Peyer's patch (tissue), 4 donors: ENCODE data around the gene FGGY. TPM values are rescaled to one million over a fixed set of nuclear protein-coding genes. Genes with fewer than 3 reads are reported as not detected.

ENCODE experiments used
- DNase-seq, 3 donors: peaks; one replicate each; pipeline ENCODE4 v3.0.0-alpha.2; 2017 to 2019
- H3K27ac ChIP-seq, 4 donors: fragments of 200-600 bp; sonication (generic); one replicate each; pipeline ENCODE4 v1.5.1; 2016 to 2019
- H3K27me3 ChIP-seq, 2 donors: fragments of 200-600 bp; sonication (generic); one replicate each; pipeline ENCODE4 v1.5.1; 2019
- H3K36me3 ChIP-seq, 3 donors: fragments of 200-600 bp; sonication (generic); one replicate each; pipeline ENCODE4 v1.5.1; 2016 to 2019
- H3K4me1 ChIP-seq, 4 donors: fragments of 200-600 bp; sonication (generic); one replicate each; pipeline ENCODE4 v1.5.1; 2016 to 2019
- H3K4me3 ChIP-seq, 4 donors: fragments of 200-600 bp; sonication (generic); 1 replicate in 3 of 4; 2 replicates in 1 of 4; pipeline ENCODE4 v1.5.1; 2016 to 2019; ENCODE audit warnings: mild to moderate bottlenecking in 1 of 4
- H3K9me3 ChIP-seq, 4 donors: fragments of 200-600 bp; sonication (generic); one replicate each; pipeline ENCODE4 v1.5.1; 2016 to 2019; ENCODE audit warnings: mild to moderate bottlenecking in 1 of 4
- CTCF ChIP-seq, 6 experiments: fragments of 450-650 bp in 4 of 6; fragments of 200-600 bp in 2 of 6; sonication (generic) in 1 of 6; IDR thresholded peaks; one replicate each; pipeline ENCODE4 v1.5.1; 2017 to 2019; ENCODE audit warnings: antibody characterized with exemption in 6 of 6, mild to moderate bottlenecking in 3 of 6, moderate library complexity in 1 of 6
- POLR2A ChIP-seq, 2 donors: fragments of 450-650 bp; IDR thresholded peaks; one replicate each; pipeline ENCODE4 v1.5.1; 2017; ENCODE audit warnings: antibody characterized with exemption in 2 of 2, mild to moderate bottlenecking in 2 of 2, moderate library complexity in 2 of 2
- total RNA-seq, 4 donors: library from RNA; depleted of rRNA; stranded (reverse); fragments of >200 nt; gene quantifications; one replicate each; pipeline ENCODE4 v1.1.0, GENCODE V29; 2016

The FGGY gene
- total RNA-seq, 4 donors from 2014 or later = 18.9 to 102 (median 33.6) TPM

- no peak for TF ChIP-seq POLR2A (IDR thresholded peaks at IDR 0.05)
- TF ChIP-seq CTCF (IDR thresholded peaks at IDR 0.05) = no peak
- H3K4me3 ChIP-seq = no peak overlapping the region
These were observed 13.1 kb downstream of the FGGY start for GRCh38 chr1:59309795-59310548.

GRCh38 chr1:59310549-59311250 is 13.8 kb downstream of the FGGY start:
- Histone ChIP-seq H3K27me3 (no peaks in the 10 kb centered on the region), H3K27ac (no peak overlapping the region), H3K36me3 (no peaks in the 10 kb centered on the region), H3K4me3 (no peak overlapping the region), H3K4me1 (peaks cover 0 to 3% (median 0%) of the 10 kb centered on the region in 4 donors), H3K9me3 (no peaks in the 10 kb centered on the region)
- TF ChIP-seq CTCF (IDR thresholded peaks at IDR 0.05) = no peak
- no peak for TF ChIP-seq POLR2A (IDR thresholded peaks at IDR 0.05)
- DNase-seq = no peak

More at GRCh38 chr1:59309795-59310548, 13.1 kb downstream of the FGGY start:
- H3K36me3 ChIP-seq = no peaks in the 10 kb centered on the region
- H3K4me1 ChIP-seq = no peaks in the 10 kb centered on the region
- no peaks in the 10 kb centered on the region for H3K27me3 ChIP-seq
- H3K27ac ChIP-seq = no peak overlapping the region
- no peak for DNase-seq
- H3K9me3 ChIP-seq = peaks cover 0 to 6% (median 0%) of the 10 kb centered on the region in 4 donors

- no peak for DNase-seq
- Histone ChIP-seq H3K27me3 (no peaks in the 10 kb centered on the region), H3K4me1 (peaks cover 0 to 23% (median 0%) of the 10 kb centered on the region in 4 donors), H3K27ac (no peak overlapping the region), H3K4me3 (no peak overlapping the region), H3K9me3 (no peaks in the 10 kb centered on the region), H3K36me3 (no peaks in the 10 kb centered on the region)
- TF ChIP-seq CTCF (IDR thresholded peaks at IDR 0.05) = no peak
- no peak for TF ChIP-seq POLR2A (IDR thresholded peaks at IDR 0.05)
These were observed 18.1 kb downstream of the FGGY start for GRCh38 chr1:59314776-59315528.

GRCh38 chr1:59315529-59316463 is 18.9 kb downstream of the FGGY start:
- DNase-seq = no peak
- H3K4me1 ChIP-seq = peaks cover 0 to 23% (median 0%) of the 10 kb centered on the region in 4 donors
- H3K27me3 ChIP-seq = no peaks in the 10 kb centered on the region
- H3K36me3 ChIP-seq = no peaks in the 10 kb centered on the region
- no peak overlapping the region for H3K4me3 ChIP-seq
- H3K9me3 ChIP-seq = no peaks in the 10 kb centered on the region
- no peak for TF ChIP-seq CTCF (IDR thresholded peaks at IDR 0.05)
- TF ChIP-seq POLR2A (IDR thresholded peaks at IDR 0.05) = no peak
- H3K27ac ChIP-seq = peak overlapping the region in 2 of 4 donors; percentile 47 to 56
